Epithelial cell of proximal tubule (primary cell): ENCODE data around the gene MED28. TPM values are rescaled to one million over a fixed set of nuclear protein-coding genes. Genes with fewer than 3 reads are reported as not detected.
A peak's percentile ranks its signal among the peaks of the same experiment; 100 is the strongest.
"Not testable (repeated sequence)": the region's sequence is repeated elsewhere in the genome, so short reads cannot be mapped to it uniquely, and the experiment has no call there.

Source experiments
- DNase-seq: peaks from one replicate; pipeline ENCODE4 v3.0.0-alpha.2; 2011; ENCODE audit warnings: low read depth
- H3K4me3 ChIP-seq: 2 replicates; pipeline ENCODE4 v1.5.1; 2011; ENCODE audit warnings: low read depth, mild to moderate bottlenecking, low read length
- CTCF ChIP-seq: conservative IDR thresholded peaks from 2 replicates; pipeline ENCODE4 v1.5.1; 2012; ENCODE audit warnings: low read depth, mild to moderate bottlenecking, low read length
- total RNA-seq: library from RNA; depleted of rRNA; stranded (reverse); fragments of >200 nt; gene quantifications from 2 replicates; pipeline ENCODE4 v1.2.3, GENCODE V29; 2015

The MED28 gene
- total RNA-seq, 1 donor from 2014 or later, result 6.9 TPM

DNA sequence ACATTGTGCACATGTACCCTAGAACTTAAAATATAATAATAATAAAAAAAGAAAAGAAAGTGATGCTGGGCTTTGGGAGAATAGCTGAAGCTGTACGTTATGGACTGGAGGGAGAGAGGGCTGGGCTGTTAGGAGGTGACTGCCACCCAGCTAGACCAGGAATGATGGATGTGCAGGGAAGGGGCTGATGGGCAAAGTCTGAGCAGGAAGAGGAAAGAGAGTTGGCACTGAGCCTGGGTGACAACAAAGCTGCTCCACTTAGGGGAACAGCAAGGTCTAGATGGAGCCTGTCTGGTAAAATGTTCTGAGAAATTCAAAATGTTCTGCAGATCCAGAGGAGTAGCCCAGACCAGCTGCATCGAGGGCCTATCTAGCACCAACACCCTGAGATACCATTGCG lies 32.3 kb downstream of the MED28 start:
- TF ChIP-seq CTCF, result no peak
- no peak overlapping the region for H3K4me3 ChIP-seq
- no peak for DNase-seq

- DNase-seq, result no peak
- no peak overlapping the region for H3K4me3 ChIP-seq
- no peak for TF ChIP-seq CTCF
Measured at GRCh38 chr4:17647176-17647806, 32.9 kb downstream of the MED28 start.

- no peak overlapping the region for H3K4me3 ChIP-seq
- peak; percentile 33 for TF ChIP-seq CTCF
- DNase-seq, result no peak
Measured at GRCh38 chr4:17647927-17648326, 33.5 kb downstream of the MED28 start.

DNA sequence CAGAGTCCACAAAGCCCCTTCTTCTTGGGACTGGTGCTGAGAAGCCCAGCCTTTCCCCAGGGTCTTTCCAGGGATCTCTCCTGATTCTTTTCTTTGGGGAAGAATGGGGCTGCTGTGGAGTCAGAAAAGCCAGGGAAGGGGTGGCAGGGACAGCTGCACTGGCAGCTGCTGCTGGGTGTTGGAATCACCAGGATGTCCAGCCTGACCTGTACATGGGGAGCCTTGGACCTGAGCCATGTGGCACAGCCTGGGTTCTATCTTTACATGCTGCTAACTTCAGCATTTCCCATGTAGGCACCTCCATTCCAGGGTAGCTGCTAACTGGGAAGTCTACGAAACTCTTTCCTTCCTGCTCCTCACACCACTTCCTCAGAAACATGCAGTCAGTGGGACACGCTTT lies 36.0 kb downstream of the MED28 start:
- no peak overlapping the region for H3K4me3 ChIP-seq
- DNase-seq, result no peak
- no peak for TF ChIP-seq CTCF

DNA sequence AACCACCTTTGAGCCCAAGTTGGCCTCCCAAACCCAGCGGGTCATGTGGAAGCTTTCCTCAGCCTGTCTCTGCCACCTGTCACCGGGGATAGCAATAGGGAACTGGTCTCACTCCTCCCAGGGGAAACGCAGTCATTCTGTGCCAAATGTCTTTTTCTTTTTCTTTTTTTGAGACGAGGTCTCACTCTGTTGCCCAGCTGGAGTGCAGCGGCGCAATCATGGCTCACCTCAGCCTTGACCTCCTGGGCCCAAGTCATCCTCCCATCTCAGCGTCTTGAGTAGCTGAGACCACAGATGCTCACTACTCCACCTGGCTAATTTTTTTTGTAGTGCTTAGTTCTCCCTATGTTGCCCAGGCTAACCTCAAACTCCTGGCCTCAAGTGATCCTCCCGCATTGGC lies 40.3 kb downstream of the MED28 start:
- DNase-seq, result no peak
- no peak overlapping the region for H3K4me3 ChIP-seq
- no peak for TF ChIP-seq CTCF

DNA sequence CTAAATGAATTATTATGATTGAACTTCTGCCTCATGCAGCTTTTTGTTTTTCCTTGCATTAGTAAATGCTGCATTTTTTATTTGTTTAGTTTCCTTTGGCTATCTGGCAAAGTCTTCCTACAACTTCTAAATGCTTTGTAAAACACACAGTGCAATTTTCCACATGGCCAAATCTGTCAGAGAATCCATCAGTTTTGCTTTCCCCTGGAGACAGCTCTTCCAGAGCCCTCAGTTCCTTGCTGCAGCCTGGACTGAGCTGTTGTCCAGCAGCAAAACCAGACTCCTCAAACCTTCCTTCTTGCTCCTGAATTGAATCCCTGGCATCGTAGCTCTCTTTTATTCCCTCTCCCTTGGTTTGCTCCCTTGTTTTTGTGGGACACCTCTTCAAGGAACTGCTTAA lies 42.6 kb downstream of the MED28 start:
- DNase-seq, result no peak
- no peak overlapping the region for H3K4me3 ChIP-seq
- no peak for TF ChIP-seq CTCF

DNA sequence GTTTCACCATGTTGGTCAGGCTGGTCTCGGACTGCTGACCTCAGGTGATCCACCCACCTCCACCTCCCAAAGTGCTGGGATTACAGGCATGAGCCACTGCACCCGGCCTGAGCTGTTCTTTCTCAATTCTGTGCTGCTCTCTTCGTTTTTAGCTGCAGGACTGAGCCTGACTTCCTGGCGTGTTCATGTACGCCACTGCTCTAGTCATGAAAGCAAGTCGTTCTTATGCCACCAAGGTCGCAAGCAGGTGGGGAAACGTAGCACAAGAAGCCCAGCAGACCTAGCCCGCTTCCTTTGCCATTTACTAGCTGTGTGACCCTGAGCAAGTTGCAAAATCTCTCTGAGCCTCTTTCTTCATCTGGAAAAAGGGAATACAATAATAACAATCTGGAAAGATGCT lies 43.4 kb downstream of the MED28 start:
- H3K4me3 ChIP-seq, result no peak overlapping the region
- DNase-seq, result no peak
- TF ChIP-seq CTCF, result no peak

GRCh38 chr4:17659196-17659595 lies 44.8 kb downstream of the MED28 start:
- not testable (repeated sequence) for DNase-seq, H3K4me3 ChIP-seq
